ENCODE results near the gene PIEZO2.

GRCh38 chr18:10919851-10920250 is 229.5 kb downstream of the PIEZO2 start:
- TF ChIP-seq CSRNP3 (CRISPR knock-in tag; IDR thresholded peaks at IDR 0.05) (no peak), RARB (CRISPR knock-in tag; IDR thresholded peaks at IDR 0.05) (no peak), CSDC2 (CRISPR knock-in tag; IDR thresholded peaks at IDR 0.05) (no peak), SNAI2 (CRISPR knock-in tag; IDR thresholded peaks at IDR 0.05) (no peak), GLIS3 (CRISPR knock-in tag; IDR thresholded peaks at IDR 0.05) (no peak), ZNF565 (CRISPR knock-in tag; conservative IDR thresholded peaks at IDR 0.05; ENCODE audit: low read depth) (no peak), TCF4 (CRISPR knock-in tag; IDR thresholded peaks at IDR 0.05; ENCODE audit: borderline replicate concordance) (no peak), PATZ1 (CRISPR knock-in tag; IDR thresholded peaks at IDR 0.05; ENCODE audit: borderline replicate concordance) (no peak), OSR1 (CRISPR knock-in tag; IDR thresholded peaks at IDR 0.05) (no peak), ZFP3 (CRISPR knock-in tag; IDR thresholded peaks at IDR 0.05) (no peak), ARNTL (CRISPR knock-in tag; IDR thresholded peaks at IDR 0.05; ENCODE audit: borderline replicate concordance, low read depth) (no peak), ZNF8 (CRISPR knock-in tag; IDR thresholded peaks at IDR 0.05) (no peak), ZFP30 (CRISPR knock-in tag; IDR thresholded peaks at IDR 0.05) (no peak), POU6F1 (CRISPR knock-in tag; IDR thresholded peaks at IDR 0.05; ENCODE audit: borderline replicate concordance, low read depth) (no peak)

Measured in SK-N-SH treated with all-trans-retinoic acid at 6 μM for 48 hours (cell line).